Activated CD4-positive, alpha-beta T cell treated with anti-CD3 and anti-CD28 coated beads, Interleukin-2, amount 10 ng/mL, durations not matched to agents 7 days and 5 days (primary cell): Measurements from ENCODE around the gene ATP13A4. TPM values are rescaled to one million over a fixed set of nuclear protein-coding genes. Genes with fewer than 3 reads are reported as not detected.
"Not testable (repeated sequence)": the region's sequence is repeated elsewhere in the genome, so short reads cannot be mapped to it uniquely, and the experiment has no call there.

Source experiments
- CTCF ChIA-PET: fragments of 350-600 bp; sonication (Branson Sonifier 250); formaldehyde crosslinking; loops from one replicate; lab custom pipeline; 2021; ENCODE audit warnings: antibody characterized with exemption; lab: Charles Lee
- POLR2A ChIA-PET: fragments of 350-600 bp; sonication (Branson Sonifier 250); formaldehyde crosslinking; loops from one replicate; lab custom pipeline; 2021; ENCODE audit warnings: antibody characterized with exemption; lab: Charles Lee
- DNase-seq: peaks from one replicate; pipeline ENCODE4 v3.0.0-alpha.2; 2020
- H3K27ac Mint-ChIP-seq: one replicate; pipeline ENCODE4 v1.8.0; 2021; ENCODE audit warnings: mild to moderate bottlenecking, moderate library complexity, mixed read lengths
- H3K27me3 Mint-ChIP-seq: one replicate; pipeline ENCODE4 v1.8.0; 2021; ENCODE audit warnings: mixed read lengths
- H3K36me3 Mint-ChIP-seq: one replicate; pipeline ENCODE4 v1.8.0; 2021; ENCODE audit warnings: low read depth, mixed read lengths
- H3K4me1 Mint-ChIP-seq: one replicate; pipeline ENCODE4 v1.8.0; 2021; ENCODE audit warnings: mixed read lengths
- H3K4me3 Mint-ChIP-seq: one replicate; pipeline ENCODE4 v1.8.0; 2021; ENCODE audit warnings: mild to moderate bottlenecking, moderate library complexity, mixed read lengths
- H3K9me3 Mint-ChIP-seq: one replicate; pipeline ENCODE4 v1.8.0; 2021; ENCODE audit warnings: mixed read lengths
- total RNA-seq, 2 experiments: library from RNA; stranded (reverse); gene quantifications; one replicate each; pipeline ENCODE4 v1.2.3, GENCODE V29; 2021

Gene ATP13A4
- total RNA-seq, 2 experiments from 2014 or later, result 1.1 to 1.6 TPM

GRCh38 chr3:193546129-193546528 is 8.6 kb downstream of the ATP13A4 start:
- H3K9me3 Mint-ChIP-seq, result peaks cover 10% of the 10 kb centered on the region
- CTCF ChIA-PET, result no interaction called here
- no peak for DNase-seq

DNA sequence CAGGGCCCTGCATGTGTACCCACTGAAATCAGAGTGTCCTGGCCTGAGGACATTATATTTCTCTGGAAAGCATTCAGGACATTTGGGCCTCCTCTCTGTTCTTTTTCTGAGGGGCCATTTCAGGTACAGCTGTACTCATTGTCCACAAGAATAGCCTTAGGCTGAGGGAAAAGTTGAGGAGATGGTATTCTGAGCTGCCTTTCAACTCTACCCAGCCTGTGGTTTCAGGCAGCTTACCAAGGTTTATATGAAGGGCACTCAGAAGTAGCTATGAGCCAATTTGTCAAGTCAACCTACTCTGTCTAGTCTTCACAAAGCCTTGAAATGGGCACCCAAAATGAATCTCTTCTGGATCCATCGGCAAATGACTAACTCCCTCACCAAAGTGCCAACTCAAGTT is 9.4 kb downstream of the ATP13A4 start:
- peaks cover 4% of the 10 kb centered on the region for H3K27me3 Mint-ChIP-seq
- H3K4me1 Mint-ChIP-seq, result no peaks in the 10 kb centered on the region
- no peak overlapping the region for H3K27ac Mint-ChIP-seq
- peaks cover 10% of the 10 kb centered on the region for H3K9me3 Mint-ChIP-seq
- no peak for DNase-seq
- ChIA-PET CTCF (no interaction called here), POLR2A (no interaction called here)
- H3K36me3 Mint-ChIP-seq, result no peaks in the 10 kb centered on the region
- no peak overlapping the region for H3K4me3 Mint-ChIP-seq

More at GRCh38 chr3:193546129-193546528, 8.6 kb downstream of the ATP13A4 start:
- H3K4me3 Mint-ChIP-seq, result no peak overlapping the region
- H3K27ac Mint-ChIP-seq, result no peak overlapping the region
- H3K27me3 Mint-ChIP-seq, result peaks cover 4% of the 10 kb centered on the region
- POLR2A ChIA-PET, result no interaction called here
- H3K36me3 Mint-ChIP-seq, result no peaks in the 10 kb centered on the region
- H3K4me1 Mint-ChIP-seq, result no peaks in the 10 kb centered on the region

DNA sequence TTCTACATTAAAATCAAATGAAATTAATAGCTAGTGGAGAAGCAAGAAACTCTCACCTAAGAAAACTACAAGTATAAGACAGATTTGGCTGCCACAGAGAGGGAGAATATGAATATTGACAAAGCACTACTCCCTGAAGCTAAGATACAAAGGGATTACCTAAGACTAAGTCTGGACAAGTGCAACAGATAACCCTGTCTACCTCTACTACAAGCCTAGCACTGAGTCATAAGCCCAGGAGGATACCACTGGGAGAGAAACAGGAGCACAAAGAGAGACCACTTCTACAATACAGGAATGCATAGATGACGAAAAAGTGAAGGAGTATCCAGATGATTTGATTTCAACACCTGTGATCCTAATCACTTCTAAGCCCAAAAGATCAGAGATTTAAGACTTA is 10.4 kb downstream of the ATP13A4 start:
- Mint-ChIP-seq H3K4me1 (no peaks in the 10 kb centered on the region), H3K36me3 (no peaks in the 10 kb centered on the region), H3K27ac (no peak overlapping the region), H3K4me3 (no peak overlapping the region), H3K9me3 (peaks cover 10% of the 10 kb centered on the region), H3K27me3 (peaks cover 4% of the 10 kb centered on the region)
- CTCF ChIA-PET, result no interaction called here
- no peak for DNase-seq
- POLR2A ChIA-PET, result no interaction called here

- POLR2A ChIA-PET, result no interaction called here
- Mint-ChIP-seq H3K4me3 (no peak overlapping the region), H3K9me3 (no peaks in the 10 kb centered on the region), H3K36me3 (no peaks in the 10 kb centered on the region), H3K27me3 (peaks cover 3% of the 10 kb centered on the region), H3K4me1 (no peaks in the 10 kb centered on the region), H3K27ac (no peak overlapping the region)
- CTCF ChIA-PET, result no interaction called here
- no peak for DNase-seq
These were observed 24.2 kb downstream of the ATP13A4 start for GRCh38 chr3:193530231-193531165.

DNA sequence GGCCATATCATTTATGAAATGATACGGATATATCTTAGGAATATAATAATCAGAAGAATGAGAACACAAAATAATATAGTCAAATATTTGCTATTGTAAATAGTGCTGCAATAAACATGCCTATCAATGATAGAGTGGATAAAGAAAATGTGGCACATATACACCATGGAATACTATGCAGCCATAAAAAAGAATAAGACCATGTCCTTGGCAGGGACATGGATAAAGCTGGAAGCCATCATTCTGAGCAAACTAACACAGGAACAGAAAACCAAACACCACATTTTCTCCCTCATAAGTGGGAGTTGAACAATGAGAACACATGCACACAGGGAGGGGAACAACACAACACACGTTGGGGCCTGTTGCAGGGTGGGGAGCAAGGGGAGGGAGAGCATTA is 28.6 kb downstream of the ATP13A4 start:
- DNase-seq, H3K36me3 Mint-ChIP-seq, H3K27me3 Mint-ChIP-seq, H3K4me1 Mint-ChIP-seq, POLR2A ChIA-PET, H3K4me3 Mint-ChIP-seq, H3K9me3 Mint-ChIP-seq, H3K27ac Mint-ChIP-seq: not testable (repeated sequence)
- CTCF ChIA-PET, result interaction anchor here (1.9 kb wide), 1 partner anchor 10 kb away, joined by 4 read pairs; no protein-coding TSS in a partner anchor

GRCh38 chr3:193522473-193522872 is 32.2 kb downstream of the ATP13A4 start:
- H3K36me3 Mint-ChIP-seq, result no peaks in the 10 kb centered on the region
- ChIA-PET CTCF (no interaction called here), POLR2A (no interaction called here)
- DNase-seq, result no peak
- no peak overlapping the region for H3K27ac Mint-ChIP-seq
- no peak overlapping the region for H3K4me3 Mint-ChIP-seq
- H3K27me3 Mint-ChIP-seq, result peaks cover 6% of the 10 kb centered on the region
- H3K9me3 Mint-ChIP-seq, result no peaks in the 10 kb centered on the region
- H3K4me1 Mint-ChIP-seq, result no peaks in the 10 kb centered on the region

DNA sequence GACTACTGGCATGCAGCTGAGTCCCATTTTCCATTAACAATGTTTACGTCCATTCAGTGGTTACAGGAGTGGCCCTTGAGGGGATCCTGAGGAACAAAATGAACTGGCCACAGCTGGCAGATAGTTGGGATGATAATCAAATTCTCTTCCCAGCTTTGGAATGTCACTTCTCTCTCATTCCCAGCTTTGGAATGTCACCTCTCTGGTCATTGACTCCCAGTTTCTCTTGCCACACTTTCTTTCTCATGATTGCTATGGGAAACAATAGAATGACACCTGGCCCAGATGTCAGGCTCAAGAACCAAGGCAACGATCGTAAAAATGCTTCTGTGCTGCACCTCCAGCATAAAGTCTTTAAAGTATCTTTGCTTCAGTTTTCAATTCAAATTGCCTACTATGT is 34.0 kb downstream of the ATP13A4 start:
- CTCF ChIA-PET, result no interaction called here
- POLR2A ChIA-PET, result no interaction called here
- DNase-seq, result no peak
- H3K4me1 Mint-ChIP-seq, result no peaks in the 10 kb centered on the region
- H3K4me3 Mint-ChIP-seq, result no peak overlapping the region
- H3K9me3 Mint-ChIP-seq, result no peaks in the 10 kb centered on the region
- H3K27me3 Mint-ChIP-seq, result peaks cover 6% of the 10 kb centered on the region
- H3K27ac Mint-ChIP-seq, result no peak overlapping the region
- H3K36me3 Mint-ChIP-seq, result no peaks in the 10 kb centered on the region

DNA sequence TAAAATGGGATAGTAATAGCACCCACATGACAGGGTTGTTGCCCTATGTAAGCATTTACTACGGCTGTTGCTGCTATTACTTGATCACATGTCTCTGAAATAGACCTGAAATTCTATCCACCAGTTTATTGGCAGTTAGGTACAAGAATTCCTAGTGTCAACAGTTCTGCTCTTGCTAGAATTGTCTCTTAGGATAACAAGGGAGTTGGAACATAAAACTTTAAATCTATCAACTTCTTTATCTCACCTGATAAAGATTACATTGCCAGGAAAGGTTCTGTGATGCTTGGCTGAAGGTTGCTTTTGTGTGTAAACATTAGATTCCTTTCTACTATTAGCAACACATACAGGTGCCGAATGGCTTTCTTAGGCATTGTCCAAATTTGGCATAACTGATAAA is 38.7 kb downstream of the ATP13A4 start:
- POLR2A ChIA-PET, result no interaction called here
- H3K27ac Mint-ChIP-seq, result no peak overlapping the region
- H3K9me3 Mint-ChIP-seq, result no peaks in the 10 kb centered on the region
- CTCF ChIA-PET, result interaction anchor here (1.3 kb wide), 1 partner anchor 10 kb away, joined by 4 read pairs; no protein-coding TSS in a partner anchor
- no peak overlapping the region for H3K4me3 Mint-ChIP-seq
- DNase-seq, result no peak
- H3K4me1 Mint-ChIP-seq, result no peaks in the 10 kb centered on the region
- peaks cover 6% of the 10 kb centered on the region for H3K27me3 Mint-ChIP-seq
- no peaks in the 10 kb centered on the region for H3K36me3 Mint-ChIP-seq

DNA sequence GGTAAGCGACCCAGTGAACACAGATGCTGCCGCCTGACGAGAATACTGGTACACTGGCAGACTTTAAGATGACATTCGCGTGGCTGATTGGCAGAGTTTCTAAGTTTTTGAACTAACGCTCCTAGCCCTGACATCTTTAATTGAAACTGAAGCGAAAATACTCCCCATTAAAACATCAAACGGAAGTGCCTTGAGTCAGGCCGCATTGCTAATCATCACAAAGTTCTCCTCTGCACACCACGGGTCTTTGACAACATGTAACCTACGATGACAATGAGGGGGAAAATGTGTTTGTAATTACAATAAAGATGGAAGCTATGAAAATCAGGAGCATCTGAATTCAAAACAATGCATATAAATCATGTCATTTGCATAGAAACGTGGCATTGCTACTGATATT is 44.5 kb downstream of the ATP13A4 start:
- CTCF ChIA-PET, result no interaction called here
- H3K36me3 Mint-ChIP-seq, result no peaks in the 10 kb centered on the region
- no peaks in the 10 kb centered on the region for H3K9me3 Mint-ChIP-seq
- H3K4me1 Mint-ChIP-seq, result no peaks in the 10 kb centered on the region
- POLR2A ChIA-PET, result no interaction called here
- H3K4me3 Mint-ChIP-seq, result no peak overlapping the region
- no peak overlapping the region for H3K27ac Mint-ChIP-seq
- H3K27me3 Mint-ChIP-seq, result peaks cover 2% of the 10 kb centered on the region
- DNase-seq, result no peak

- H3K4me1 Mint-ChIP-seq, result no peaks in the 10 kb centered on the region
- ChIA-PET POLR2A (no interaction called here), CTCF (interaction anchor here (0.6 kb wide), 1 partner anchor 13 kb away, joined by 6 read pairs; no protein-coding TSS in a partner anchor)
These were observed 45.4 kb downstream of the ATP13A4 start for GRCh38 chr3:193509103-193509965.

DNA sequence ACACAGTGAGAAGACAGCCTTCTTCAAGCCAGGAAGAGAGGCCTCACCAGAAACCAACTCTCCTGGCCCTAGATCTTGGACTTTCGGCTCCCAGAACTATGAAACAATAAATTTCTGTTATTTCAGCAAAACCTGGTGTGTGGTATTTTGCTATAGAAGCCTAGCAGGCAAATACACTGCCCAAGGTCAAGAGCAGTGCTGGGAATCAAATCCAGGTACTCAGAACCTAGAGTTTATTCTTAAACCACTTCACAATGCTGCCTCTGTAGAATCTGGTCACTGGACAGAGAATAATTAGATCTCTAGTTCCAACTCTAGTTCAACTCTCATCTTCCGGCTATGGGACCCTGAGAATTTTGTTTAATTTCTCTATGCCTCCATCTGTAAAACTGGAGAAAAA is 46.6 kb downstream of the ATP13A4 start:
- Mint-ChIP-seq H3K36me3 (no peaks in the 10 kb centered on the region), H3K9me3 (no peaks in the 10 kb centered on the region), H3K27me3 (peaks cover 2% of the 10 kb centered on the region)

More at GRCh38 chr3:193509103-193509965, 45.4 kb downstream of the ATP13A4 start:
- Mint-ChIP-seq H3K27me3 (peaks cover 2% of the 10 kb centered on the region), H3K9me3 (no peaks in the 10 kb centered on the region), H3K36me3 (no peaks in the 10 kb centered on the region), H3K27ac (no peak overlapping the region), H3K4me3 (no peak overlapping the region)
- no peak for DNase-seq

DNA sequence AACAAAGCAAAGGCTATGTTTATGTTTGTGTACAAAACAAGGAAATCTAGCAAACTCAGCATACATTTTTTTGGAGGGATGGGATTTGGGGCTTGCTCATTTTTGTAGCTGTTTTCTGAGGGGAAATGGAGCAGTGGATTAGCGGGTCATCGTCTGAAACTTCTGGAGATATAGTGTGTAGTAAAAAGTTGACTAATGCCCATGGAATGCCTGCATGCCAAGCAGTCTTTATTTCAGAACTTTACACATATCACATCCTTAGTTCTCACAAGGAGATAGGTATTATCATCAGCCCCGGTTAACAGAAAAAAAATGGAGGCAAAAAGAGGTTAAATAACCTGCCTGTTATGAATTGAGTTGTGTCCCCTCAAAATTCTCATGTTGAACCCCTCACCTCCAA is 47.1 kb downstream of the ATP13A4 start:
- Mint-ChIP-seq H3K4me3 (no peak overlapping the region), H3K36me3 (no peaks in the 10 kb centered on the region), H3K27me3 (peaks cover 2% of the 10 kb centered on the region), H3K27ac (no peak overlapping the region), H3K9me3 (no peaks in the 10 kb centered on the region), H3K4me1 (no peaks in the 10 kb centered on the region)
- CTCF ChIA-PET, result no interaction called here
- DNase-seq, result no peak
- POLR2A ChIA-PET, result no interaction called here

More for the DNA sequence above, 46.6 kb downstream of the ATP13A4 start:
- Mint-ChIP-seq H3K27ac (no peak overlapping the region), H3K4me1 (no peaks in the 10 kb centered on the region), H3K4me3 (no peak overlapping the region)
- CTCF ChIA-PET, result no interaction called here
- no peak for DNase-seq
- POLR2A ChIA-PET, result no interaction called here

DNA sequence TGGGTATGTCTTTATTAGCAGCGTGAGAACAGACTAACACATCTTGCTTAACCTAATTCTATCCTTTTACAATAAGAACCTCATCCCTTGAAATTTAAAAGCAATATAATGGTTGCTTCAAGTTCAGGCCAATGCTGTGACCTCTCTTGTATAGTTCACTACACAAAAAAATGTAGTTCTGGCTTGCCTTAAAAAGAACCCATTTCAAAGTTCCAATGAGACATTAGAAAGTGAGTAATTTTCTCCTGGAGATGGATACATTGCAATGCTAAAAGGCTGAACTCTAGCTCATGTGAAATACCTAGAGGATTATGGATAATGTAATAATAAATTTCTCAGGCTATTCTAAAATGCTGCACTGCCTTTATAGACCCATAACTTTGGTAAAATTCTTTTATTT is 47.8 kb downstream of the ATP13A4 start:
- Mint-ChIP-seq H3K27me3 (peaks cover 2% of the 10 kb centered on the region), H3K4me1 (no peaks in the 10 kb centered on the region), H3K36me3 (no peaks in the 10 kb centered on the region), H3K9me3 (no peaks in the 10 kb centered on the region), H3K27ac (no peak overlapping the region), H3K4me3 (no peak overlapping the region)
- ChIA-PET POLR2A (no interaction called here), CTCF (no interaction called here)
- DNase-seq, result no peak
